Activated CD8-positive, alpha-beta T cell treated with anti-CD3 and anti-CD28 coated beads for 36 hours (primary cell): ENCODE data around the gene DPH6. TPM values are rescaled to one million over a fixed set of nuclear protein-coding genes. Genes with fewer than 3 reads are reported as not detected.

Experiments used
- ATAC-seq: fragments of 200-7000 bp; cut with Tn5 transposase; one replicate; pipeline ENCODE4 v1.10.0; 2021; ENCODE audit warnings: mild to moderate bottlenecking, moderate library complexity
- CTCF ChIA-PET: fragments of 350-600 bp; sonication (Branson Sonifier 250); formaldehyde crosslinking; loops from one replicate; lab custom pipeline; 2021; ENCODE audit warnings: antibody characterized with exemption; lab: Charles Lee
- POLR2A ChIA-PET: fragments of 350-600 bp; sonication (Branson Sonifier 250); formaldehyde crosslinking; loops from one replicate; lab custom pipeline; 2021; ENCODE audit warnings: antibody characterized with exemption; lab: Charles Lee
- DNase-seq: peaks from one replicate; pipeline ENCODE4 v3.0.0-alpha.2; 2020
- H3K27ac Mint-ChIP-seq: one replicate; pipeline ENCODE4 v1.8.0; 2021; ENCODE audit warnings: mild to moderate bottlenecking, mixed read lengths
- H3K27me3 Mint-ChIP-seq: one replicate; pipeline ENCODE4 v1.8.0; 2021; ENCODE audit warnings: mixed read lengths
- H3K36me3 Mint-ChIP-seq: one replicate; pipeline ENCODE4 v1.8.0; 2021; ENCODE audit warnings: low read depth, mixed read lengths
- H3K4me1 Mint-ChIP-seq: one replicate; pipeline ENCODE4 v1.8.0; 2021; ENCODE audit warnings: low read depth, mixed read lengths
- H3K4me3 Mint-ChIP-seq: one replicate; pipeline ENCODE4 v1.8.0; 2021; ENCODE audit warnings: mild to moderate bottlenecking, moderate library complexity, mixed read lengths
- H3K9me3 Mint-ChIP-seq: one replicate; pipeline ENCODE4 v1.8.0; 2021; ENCODE audit warnings: mixed read lengths
- intact Hi-C: fragments of 100-400 bp; cut with micrococcal nuclease; formaldehyde crosslinking; loops from one replicate; pipeline ENCODE4 v1.10.0; 2022
- total RNA-seq, 2 experiments: library from RNA; stranded (reverse); gene quantifications; one replicate each; pipeline ENCODE4 v1.2.3, GENCODE V29; 2021
- TF ChIP-seq, protein P1 (sequence below): fragments of 200-600 bp; IDR thresholded peaks from one replicate; pipeline ENCODE4 v1.8.0; 2022; ENCODE audit warnings: antibody characterized with exemption, mild to moderate bottlenecking

DPH6 gene
- total RNA-seq, 2 experiments from 2014 or later = 12.0 to 12.9 TPM

DNA sequence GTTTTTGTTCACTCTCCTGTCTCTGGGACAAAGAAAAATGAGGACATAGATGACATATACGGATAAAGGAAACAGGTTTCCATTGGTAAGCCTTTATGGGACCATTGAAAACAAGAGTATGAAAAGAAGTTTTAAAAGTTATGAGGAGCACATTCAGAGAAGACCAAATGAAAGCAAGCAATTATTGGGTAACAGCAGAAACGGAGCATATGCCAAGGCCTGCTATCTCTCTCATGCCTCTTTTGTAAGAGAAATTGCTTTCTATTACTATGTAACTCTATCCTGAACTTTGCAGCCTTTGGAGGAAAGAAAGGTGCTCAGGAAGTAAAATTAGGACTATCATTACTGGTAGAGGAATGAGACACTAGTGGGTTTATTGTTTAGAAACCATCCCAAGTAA, 14.9 kb upstream of the DPH6 start:
- Mint-ChIP-seq H3K4me1 (peaks cover 2% of the 10 kb centered on the region), H3K4me3 (no peak overlapping the region), H3K27ac (no peak overlapping the region), H3K9me3 (no peaks in the 10 kb centered on the region), H3K36me3 (no peaks in the 10 kb centered on the region), H3K27me3 (no peaks in the 10 kb centered on the region)
- ATAC-seq = no peak
- intact Hi-C loops = no loop called here
- no peak for DNase-seq
- ChIA-PET POLR2A (no interaction called here), CTCF (no interaction called here)
- TF ChIP-seq, protein P1, sequence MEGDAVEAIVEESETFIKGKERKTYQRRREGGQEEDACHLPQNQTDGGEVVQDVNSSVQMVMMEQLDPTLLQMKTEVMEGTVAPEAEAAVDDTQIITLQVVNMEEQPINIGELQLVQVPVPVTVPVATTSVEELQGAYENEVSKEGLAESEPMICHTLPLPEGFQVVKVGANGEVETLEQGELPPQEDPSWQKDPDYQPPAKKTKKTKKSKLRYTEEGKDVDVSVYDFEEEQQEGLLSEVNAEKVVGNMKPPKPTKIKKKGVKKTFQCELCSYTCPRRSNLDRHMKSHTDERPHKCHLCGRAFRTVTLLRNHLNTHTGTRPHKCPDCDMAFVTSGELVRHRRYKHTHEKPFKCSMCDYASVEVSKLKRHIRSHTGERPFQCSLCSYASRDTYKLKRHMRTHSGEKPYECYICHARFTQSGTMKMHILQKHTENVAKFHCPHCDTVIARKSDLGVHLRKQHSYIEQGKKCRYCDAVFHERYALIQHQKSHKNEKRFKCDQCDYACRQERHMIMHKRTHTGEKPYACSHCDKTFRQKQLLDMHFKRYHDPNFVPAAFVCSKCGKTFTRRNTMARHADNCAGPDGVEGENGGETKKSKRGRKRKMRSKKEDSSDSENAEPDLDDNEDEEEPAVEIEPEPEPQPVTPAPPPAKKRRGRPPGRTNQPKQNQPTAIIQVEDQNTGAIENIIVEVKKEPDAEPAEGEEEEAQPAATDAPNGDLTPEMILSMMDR = no peak

DNA sequence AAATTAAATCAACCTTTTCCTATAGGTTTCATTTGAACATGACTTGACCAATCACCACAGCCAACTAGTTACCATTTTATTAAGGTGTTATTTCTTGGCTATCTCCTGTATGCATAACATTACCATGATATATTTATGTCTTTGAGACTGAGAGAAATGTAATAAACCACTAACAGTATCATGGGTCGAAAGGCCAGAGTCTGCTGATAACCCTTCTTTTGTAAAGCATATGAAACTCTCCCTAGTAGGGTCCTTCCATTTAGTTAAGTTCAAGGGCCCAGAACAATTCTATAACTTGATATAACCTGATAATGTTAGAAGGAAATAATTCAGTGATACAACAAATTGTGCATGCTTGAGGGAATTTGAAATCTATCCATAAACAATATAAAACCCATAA, 14.3 kb upstream of the DPH6 start:
- CTCF ChIA-PET = no interaction called here

DNA sequence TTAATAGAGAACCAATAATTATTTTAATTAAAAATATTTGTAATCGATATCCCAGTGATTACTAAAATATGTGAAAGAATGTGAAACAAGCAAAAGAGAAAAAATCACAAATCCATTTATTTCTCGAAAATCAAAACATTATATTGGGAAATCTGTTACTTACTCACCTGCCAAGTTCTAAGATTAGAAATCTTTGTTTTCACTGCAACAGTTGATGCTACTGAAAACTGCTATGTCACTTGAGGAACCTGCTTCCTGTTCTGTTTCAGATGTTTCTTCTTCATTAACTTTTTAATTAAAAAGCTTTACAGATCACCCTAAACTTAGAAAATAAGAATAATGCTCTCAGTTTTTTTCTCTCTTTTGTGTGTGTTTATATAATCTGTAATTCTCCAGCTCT, 13.7 kb upstream of the DPH6 start:
- intact Hi-C loops = no loop called here
- TF ChIP-seq, protein P1 = no peak
- H3K36me3 Mint-ChIP-seq = no peaks in the 10 kb centered on the region
- no peaks in the 10 kb centered on the region for H3K27me3 Mint-ChIP-seq
- POLR2A ChIA-PET = no interaction called here
- no peak for DNase-seq
- no peak for ATAC-seq
- CTCF ChIA-PET = no interaction called here
- peaks cover 2% of the 10 kb centered on the region for H3K4me1 Mint-ChIP-seq
- H3K4me3 Mint-ChIP-seq = no peak overlapping the region
- H3K27ac Mint-ChIP-seq = no peak overlapping the region
- no peaks in the 10 kb centered on the region for H3K9me3 Mint-ChIP-seq

More for the DNA sequence above, 14.3 kb upstream of the DPH6 start:
- POLR2A ChIA-PET = no interaction called here
- H3K27me3 Mint-ChIP-seq = no peaks in the 10 kb centered on the region
- H3K9me3 Mint-ChIP-seq = no peaks in the 10 kb centered on the region
- H3K27ac Mint-ChIP-seq = no peak overlapping the region
- intact Hi-C loops = no loop called here
- no peak for DNase-seq
- peaks cover 2% of the 10 kb centered on the region for H3K4me1 Mint-ChIP-seq
- no peaks in the 10 kb centered on the region for H3K36me3 Mint-ChIP-seq
- ATAC-seq = no peak
- TF ChIP-seq, protein P1 = no peak
- no peak overlapping the region for H3K4me3 Mint-ChIP-seq

DNA sequence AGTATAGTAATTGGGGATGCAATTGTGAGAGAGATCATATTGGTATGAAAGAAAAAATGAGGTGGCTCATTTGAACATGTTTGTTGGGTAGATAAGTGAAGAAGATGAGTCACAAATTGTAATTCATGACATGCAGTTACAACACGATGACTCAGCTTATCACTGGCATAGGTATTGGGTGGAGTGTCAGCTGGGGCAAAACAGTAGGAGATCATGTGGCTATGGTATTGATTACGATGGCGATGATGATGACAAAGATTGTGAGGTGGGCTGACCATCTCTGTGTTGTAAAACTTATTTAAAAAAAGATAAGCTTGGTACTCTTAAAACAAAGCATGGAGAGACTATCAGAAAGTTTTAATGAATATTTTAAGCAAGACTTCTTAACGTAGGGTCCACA, 11.6 kb upstream of the DPH6 start:
- DNase-seq = no peak
- intact Hi-C loops = no loop called here
- ATAC-seq = no peak
- TF ChIP-seq, protein P1 = no peak
- ChIA-PET CTCF (no interaction called here), POLR2A (no interaction called here)
- Mint-ChIP-seq H3K27me3 (no peaks in the 10 kb centered on the region), H3K27ac (no peak overlapping the region), H3K36me3 (no peaks in the 10 kb centered on the region), H3K4me1 (peaks cover 2% of the 10 kb centered on the region), H3K9me3 (no peaks in the 10 kb centered on the region), H3K4me3 (no peak overlapping the region)

DNA sequence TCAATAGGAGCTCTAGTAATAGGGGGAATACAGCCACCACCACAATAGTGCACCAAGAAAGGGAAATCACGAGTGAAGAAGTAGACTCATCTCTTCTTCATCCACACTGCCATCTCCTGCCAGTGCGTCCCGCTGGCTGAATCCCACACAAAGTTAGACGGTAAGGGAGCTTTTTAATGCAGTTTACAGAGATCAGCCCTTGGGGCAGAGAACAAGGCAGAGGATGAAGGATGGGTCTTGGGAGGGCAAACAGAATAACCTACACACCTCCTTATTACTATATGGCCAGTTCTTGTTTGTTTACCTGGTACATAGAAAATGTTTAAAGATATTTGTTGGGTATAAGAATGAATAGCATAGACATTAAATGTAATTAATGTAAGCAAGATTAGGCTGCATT, 11.0 kb upstream of the DPH6 start:
- Mint-ChIP-seq H3K27me3 (no peaks in the 10 kb centered on the region), H3K36me3 (no peaks in the 10 kb centered on the region), H3K9me3 (no peaks in the 10 kb centered on the region), H3K27ac (no peak overlapping the region), H3K4me1 (peaks cover 2% of the 10 kb centered on the region), H3K4me3 (no peak overlapping the region)
- no peak for ATAC-seq
- TF ChIP-seq, protein P1 = no peak
- POLR2A ChIA-PET = no interaction called here
- DNase-seq = no peak
- intact Hi-C loops = no loop called here
- CTCF ChIA-PET = no interaction called here
